CD4-positive, alpha-beta T cell treated with Interleukin-4 for 1 hour (primary cell): ENCODE measurements around the gene SAFB2.

Experiments
- DNase-seq, 2 donors: peaks; one replicate each; pipeline ENCODE4 v3.0.0-alpha.2; 2020 to 2022

The SAFB2 gene

GRCh38 chr19:5578097-5578846, 44.3 kb downstream of the SAFB2 start:
- DNase-seq = peak; percentile 55 to 57

GRCh38 chr19:5575590-5575989, 47.0 kb downstream of the SAFB2 start:
- DNase-seq = no peak

- DNase-seq = no peak
These were observed 49.9 kb downstream of the SAFB2 start for GRCh38 chr19:5572556-5573286.

DNA sequence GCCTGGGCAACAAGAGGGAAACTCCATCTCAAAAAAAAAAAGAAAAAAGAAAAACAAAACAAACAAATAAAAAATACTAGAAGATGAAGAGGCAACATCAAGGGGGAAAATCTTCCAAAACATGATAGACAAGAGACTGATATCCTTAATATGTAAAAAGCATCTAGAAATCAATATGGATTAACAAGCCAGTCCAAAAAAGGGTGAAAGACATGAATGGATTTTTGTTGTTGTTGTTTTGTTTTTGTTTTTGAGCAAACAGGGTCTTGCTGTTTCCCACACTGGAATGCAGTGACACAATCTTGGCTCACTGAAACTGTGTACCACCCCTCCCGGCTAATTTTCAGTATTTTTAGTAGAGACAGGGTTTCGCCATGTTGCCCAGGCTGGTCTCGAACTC, 50.8 kb downstream of the SAFB2 start:
- no peak for DNase-seq

GRCh38 chr19:5567970-5568407, 54.6 kb downstream of the SAFB2 start:
- DNase-seq = no peak

GRCh38 chr19:5567360-5567969, 55.1 kb downstream of the SAFB2 start, which contains the start of gene TINCR:
TSS of gene TINCR (minus strand) at chr19:5567953.
- no peak for DNase-seq

- no peak for DNase-seq
These were observed 57.6 kb downstream of the SAFB2 start for GRCh38 chr19:5564930-5565329.

- DNase-seq = no peak
These were observed 58.5 kb downstream of the SAFB2 start for GRCh38 chr19:5563935-5564612.

GRCh38 chr19:5563008-5563431, 59.6 kb downstream of the SAFB2 start:
- DNase-seq = no peak

- no peak for DNase-seq
These were observed 60.3 kb downstream of the SAFB2 start for GRCh38 chr19:5562280-5562679.

DNA sequence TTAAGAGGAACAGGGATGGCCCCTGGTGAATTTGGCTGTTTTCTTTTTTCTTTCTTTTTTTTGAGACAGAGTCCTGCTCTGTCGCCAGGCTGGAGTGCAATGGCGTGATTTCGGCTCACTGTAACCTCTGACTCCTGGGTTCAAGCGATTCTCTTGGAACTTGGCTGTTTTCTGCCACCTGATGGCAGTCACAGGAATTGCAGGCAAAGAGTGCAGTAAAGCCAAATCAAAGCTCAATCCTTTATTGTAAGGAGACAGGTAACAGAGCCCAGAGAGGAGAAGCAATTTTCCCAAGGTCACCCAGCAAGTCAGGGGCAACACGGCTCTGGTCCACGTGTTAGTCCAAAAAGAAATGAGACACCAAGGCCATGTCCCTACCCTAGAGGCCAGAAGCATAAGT, 61.0 kb downstream of the SAFB2 start:
- no peak for DNase-seq

DNA sequence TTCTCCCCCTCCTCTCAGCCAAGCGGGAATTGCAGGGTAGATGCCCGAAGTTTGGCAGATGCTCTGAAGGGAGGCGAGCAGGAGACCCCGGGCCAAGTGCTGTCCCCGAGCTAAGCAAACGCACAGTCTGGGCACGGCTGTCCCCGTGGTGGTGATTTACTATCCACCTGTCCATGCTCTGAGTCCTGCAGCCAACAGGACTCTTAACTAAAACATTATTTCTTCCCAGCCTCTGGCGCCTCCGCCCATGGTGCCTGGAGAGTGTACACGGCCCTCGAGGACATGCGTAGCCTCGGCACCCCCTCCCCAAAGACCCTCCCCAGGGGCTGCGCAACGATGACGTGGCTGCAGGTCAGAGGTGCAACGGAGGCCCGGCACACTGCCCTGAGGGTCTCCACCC, 62.4 kb downstream of the SAFB2 start:
- DNase-seq = no peak

GRCh38 chr19:5559804-5560133, 62.8 kb downstream of the SAFB2 start:
- no peak for DNase-seq

GRCh38 chr19:5558101-5558621, 64.4 kb downstream of the SAFB2 start:
- DNase-seq = no peak

GRCh38 chr19:5557691-5558090, 64.9 kb downstream of the SAFB2 start:
- DNase-seq = no peak

DNA sequence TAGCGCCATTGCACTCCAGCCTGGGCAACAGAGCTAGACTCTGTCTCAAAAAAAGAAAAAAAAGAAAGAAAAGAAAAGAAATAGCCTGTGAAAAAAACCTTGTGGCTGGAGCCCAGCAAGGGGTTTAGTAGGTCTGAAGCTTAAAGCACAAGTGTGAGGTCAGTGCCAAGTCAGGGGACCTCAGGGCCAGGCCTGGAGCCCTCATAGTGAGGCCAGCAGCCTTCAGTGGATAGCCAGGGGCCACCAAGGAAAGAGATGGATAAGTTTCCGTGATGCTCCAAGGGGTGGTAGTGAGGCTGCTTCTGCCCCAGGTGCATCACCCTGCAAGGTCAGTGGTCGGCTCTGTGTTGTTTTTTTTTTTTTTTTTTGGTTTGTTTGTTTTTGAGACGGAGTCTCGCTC, 67.7 kb downstream of the SAFB2 start:
- no peak for DNase-seq

DNA sequence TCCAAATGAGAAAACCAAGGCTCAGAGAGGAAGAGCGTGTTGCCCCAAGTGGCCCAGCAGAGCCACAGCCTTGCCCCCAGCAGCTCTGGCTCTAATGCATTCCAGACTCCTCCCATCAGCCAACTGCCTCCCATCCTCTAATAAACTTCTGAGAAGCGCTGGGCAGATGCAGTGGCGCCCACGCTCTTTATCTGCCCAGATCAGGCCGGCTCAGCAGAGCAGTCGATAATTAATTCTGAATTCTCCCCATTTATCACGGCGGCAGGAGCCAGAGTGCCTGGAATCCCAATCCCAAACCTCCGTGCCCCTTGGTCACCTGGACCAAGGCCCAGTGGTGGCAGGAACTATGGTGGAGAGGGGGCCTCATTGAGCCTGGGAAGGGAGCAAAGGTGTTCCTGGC, 68.7 kb downstream of the SAFB2 start:
- no peak for DNase-seq

- DNase-seq = peak in 1 of 2 donors; percentile 15
These were observed 74.7 kb downstream of the SAFB2 start for GRCh38 chr19:5547881-5548280.

- DNase-seq = no peak
These were observed 76.6 kb downstream of the SAFB2 start for GRCh38 chr19:5545984-5546383.

DNA sequence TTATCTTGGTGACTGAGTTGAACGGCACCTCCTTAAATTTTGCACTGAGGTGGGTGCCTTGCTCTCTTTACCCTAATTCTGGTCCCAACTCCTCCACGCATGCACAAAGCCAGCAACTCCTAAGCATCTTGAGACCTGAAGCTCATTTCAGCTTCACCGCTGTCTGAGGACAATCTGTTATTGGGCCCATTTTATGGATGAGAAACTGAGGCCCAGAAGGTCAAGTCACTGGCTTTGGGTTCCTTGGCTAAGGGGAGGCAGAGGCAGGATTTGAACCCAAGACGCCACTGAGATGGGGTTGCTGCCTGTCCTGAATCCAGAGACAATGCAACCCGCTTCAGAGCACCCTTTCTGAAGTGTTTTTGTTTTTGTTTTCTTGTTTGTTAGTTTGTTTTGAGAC, 77.5 kb downstream of the SAFB2 start:
- DNase-seq = no peak

GRCh38 chr19:5542665-5543064, 79.9 kb downstream of the SAFB2 start:
- DNase-seq = no peak

GRCh38 chr19:5541456-5541855, 81.1 kb downstream of the SAFB2 start:
- no peak for DNase-seq

DNA sequence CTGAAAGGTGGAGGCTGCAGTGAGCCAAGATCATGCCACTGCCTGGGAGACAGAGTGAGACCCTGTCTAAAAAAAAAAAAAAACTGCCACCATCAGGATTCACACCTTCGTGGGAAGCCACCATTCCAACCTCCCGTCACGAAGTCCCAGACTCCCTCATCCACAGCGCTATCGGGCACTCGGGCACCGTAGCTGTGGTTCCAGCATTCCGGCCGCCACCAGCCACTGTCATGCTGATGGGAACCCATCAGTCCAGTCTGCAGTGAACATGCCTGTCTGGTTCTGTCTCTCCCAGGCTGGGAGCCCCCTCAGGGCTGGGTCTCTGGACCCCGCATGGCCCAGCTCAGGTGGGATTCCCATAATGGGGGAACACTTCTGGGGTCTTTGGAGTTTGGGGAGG, 82.4 kb downstream of the SAFB2 start:
- DNase-seq = no peak
